DOHH2 (cell line): Measurements from ENCODE around the gene YWHAQ.

Experiments used
- EZH2phosphoT487 ChIP-seq: fragments of 200-600 bp; sonication (generic); IDR thresholded peaks from 2 replicates; pipeline ENCODE4 v1.6.1; 2017; ENCODE audit warnings: borderline replicate concordance, mild to moderate bottlenecking, antibody characterized with exemption, low read length, moderate library complexity, mixed read lengths
- TF ChIP-seq, protein P1 (sequence below): fragments of 200-600 bp; sonication (generic); IDR thresholded peaks from one replicate; pipeline ENCODE4 v1.5.1; 2014; ENCODE audit warnings: antibody characterized with exemption, mild to moderate bottlenecking, low read depth, low read length; ENCODE audit not compliant: poor library complexity, severe bottlenecking

DNA sequence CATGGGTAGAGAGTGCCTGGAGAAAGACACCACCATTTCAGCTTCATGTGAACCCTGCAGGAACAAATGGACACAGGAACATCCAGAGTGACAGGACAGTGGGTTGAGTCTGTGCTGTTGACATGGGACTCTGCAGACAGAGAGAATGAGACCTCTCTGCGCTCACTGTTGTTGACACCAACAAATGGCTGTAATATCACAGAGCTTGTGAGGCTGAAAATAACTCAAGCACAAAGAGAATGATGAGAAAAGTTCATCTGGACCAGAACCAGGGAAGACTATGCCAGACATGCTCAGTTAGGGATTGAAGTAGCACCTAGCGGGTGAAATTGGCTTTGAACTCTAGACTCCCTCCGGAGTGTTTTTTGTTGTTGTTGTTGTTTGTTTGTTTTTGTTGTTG is 37.0 kb upstream of the YWHAQ start:
- TF ChIP-seq EZH2phosphoT487, result no peak
- TF ChIP-seq, protein P1, sequence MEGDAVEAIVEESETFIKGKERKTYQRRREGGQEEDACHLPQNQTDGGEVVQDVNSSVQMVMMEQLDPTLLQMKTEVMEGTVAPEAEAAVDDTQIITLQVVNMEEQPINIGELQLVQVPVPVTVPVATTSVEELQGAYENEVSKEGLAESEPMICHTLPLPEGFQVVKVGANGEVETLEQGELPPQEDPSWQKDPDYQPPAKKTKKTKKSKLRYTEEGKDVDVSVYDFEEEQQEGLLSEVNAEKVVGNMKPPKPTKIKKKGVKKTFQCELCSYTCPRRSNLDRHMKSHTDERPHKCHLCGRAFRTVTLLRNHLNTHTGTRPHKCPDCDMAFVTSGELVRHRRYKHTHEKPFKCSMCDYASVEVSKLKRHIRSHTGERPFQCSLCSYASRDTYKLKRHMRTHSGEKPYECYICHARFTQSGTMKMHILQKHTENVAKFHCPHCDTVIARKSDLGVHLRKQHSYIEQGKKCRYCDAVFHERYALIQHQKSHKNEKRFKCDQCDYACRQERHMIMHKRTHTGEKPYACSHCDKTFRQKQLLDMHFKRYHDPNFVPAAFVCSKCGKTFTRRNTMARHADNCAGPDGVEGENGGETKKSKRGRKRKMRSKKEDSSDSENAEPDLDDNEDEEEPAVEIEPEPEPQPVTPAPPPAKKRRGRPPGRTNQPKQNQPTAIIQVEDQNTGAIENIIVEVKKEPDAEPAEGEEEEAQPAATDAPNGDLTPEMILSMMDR, result no peak
